Spleen (tissue), 11 donors: ENCODE measurements around the gene RASL11B. TPM values are rescaled to one million over a fixed set of nuclear protein-coding genes. Genes with fewer than 3 reads are reported as not detected.

ENCODE experiments used
- DNase-seq: peaks from one replicate; pipeline ENCODE4 v3.0.0-alpha.2; 2020
- H3K27ac ChIP-seq, 8 donors: fragments of 200-600 bp; sonication (generic) in 7 of 8; 1 replicate in 4 of 8; 2 replicates in 4 of 8; pipeline versions ENCODE4 v1.5.0 to v1.8.0; 2016 to 2021; ENCODE audit warnings: inconsistent platforms in 4 of 8, mild to moderate bottlenecking in 4 of 8, moderate library complexity in 1 of 8
- H3K27me3 ChIP-seq, 7 donors: fragments of 200-600 bp; sonication (generic) in 6 of 7; replicated peaks in 1 of 7; 1 replicate in 4 of 7; 2 replicates in 3 of 7; pipeline versions ENCODE4 v1.5.0 to v1.8.0; 2016 to 2021; ENCODE audit warnings: inconsistent platforms in 3 of 7, mild to moderate bottlenecking in 1 of 7
- H3K36me3 ChIP-seq, 6 donors: fragments of 200-600 bp; sonication (generic) in 5 of 6; 1 replicate in 4 of 6; 2 replicates in 2 of 6; pipeline versions ENCODE4 v1.5.0 to v1.8.0; 2016 to 2021; ENCODE audit warnings: inconsistent platforms in 2 of 6
- H3K4me1 ChIP-seq, 6 donors: fragments of 200-600 bp; sonication (generic) in 5 of 6; 1 replicate in 3 of 6; 2 replicates in 3 of 6; pipeline versions ENCODE4 v1.5.0 to v1.8.0; 2016 to 2021; ENCODE audit warnings: inconsistent platforms in 3 of 6
- H3K4me3 ChIP-seq, 8 donors: fragments of 200-600 bp; sonication (generic) in 7 of 8; 1 replicate in 4 of 8; 2 replicates in 4 of 8; pipeline versions ENCODE4 v1.5.0 to v1.8.0; 2016 to 2021; ENCODE audit warnings: inconsistent platforms in 4 of 8, mild to moderate bottlenecking in 4 of 8, moderate library complexity in 2 of 8
- H3K9me3 ChIP-seq, 8 donors: fragments of 200-600 bp; sonication (generic) in 7 of 8; 1 replicate in 4 of 8; 2 replicates in 4 of 8; pipeline versions ENCODE4 v1.5.0 to v1.8.0; 2016 to 2021; ENCODE audit warnings: inconsistent platforms in 4 of 8
- CTCF ChIP-seq, 11 experiments: fragments of 200-600 bp in 7 of 11; fragments of 450-650 bp in 4 of 11; sonication (generic) in 4 of 11; IDR thresholded peaks in 8 of 11; conservative IDR thresholded peaks in 3 of 11; 1 replicate in 7 of 11; 2 replicates in 4 of 11; pipeline versions ENCODE4 v1.4.0 to v1.8.0; 2016 to 2021; ENCODE audit warnings: antibody characterized with exemption in 11 of 11, inconsistent platforms in 4 of 11, mild to moderate bottlenecking in 1 of 11
- POLR2A ChIP-seq, 3 donors: fragments of 450-650 bp; IDR thresholded peaks; one replicate each; pipeline ENCODE4 v1.5.1; 2017; ENCODE audit warnings: antibody characterized with exemption in 3 of 3, mild to moderate bottlenecking in 1 of 3
- POLR2AphosphoS5 ChIP-seq, 3 donors: sonication (generic); formaldehyde crosslinking; IDR thresholded peaks; one replicate each; pipeline ENCODE4 v1.5.1; 2017; ENCODE audit warnings: antibody characterized with exemption in 3 of 3
- WGBS, 5 donors: extraction: QIAGEN DNeasy Blood & Tissue Kit in 3 of 5; methylation state at CpG; one replicate each; pipeline versions ENCODE4 v1.1.5 to v1.1.7; 2013 to 2018; 5-methylcytosine and 5-hydroxymethylcytosine counted together
- intact Hi-C: fragments of 100-400 bp; cut with DNase I; formaldehyde crosslinking; loops from one replicate; pipeline ENCODE4 v1.15.0; 2023; ENCODE audit warnings: low total_unique reads
- polyA plus RNA-seq, 3 donors: library from polyadenylated mRNA; stranded (reverse); fragments of 200-250 nt; gene quantifications; one replicate each; pipeline ENCODE4 v1.2.1, GENCODE V29; 2013
- total RNA-seq, 7 donors: library from RNA; depleted of rRNA in 3 of 7; stranded (reverse); fragments of >200 nt in 3 of 7; fragmentation: NEBNext Ultra II Directional in 4 of 7; extraction: Animal tissue kit (Norgen Biotek cat#: 25700) in 4 of 7; gene quantifications; one replicate each; pipeline versions ENCODE4 v1.1.0 to v1.2.1, GENCODE V29; 2016 to 2021
- donor health status: healthy with polysubstance abuse.
- donor health status: DM: no; HTN: no; CAD: no; lungs with moderate emphysema.
- donor health status: DM: no; HTN: no; CAD: no.
- donor health status: Bipolar disorder and iron deficiency.
- donor health status: healthy.
- donor health status: DM: no; HTN: no; CAD: no.
- donor health status: DM: yes; HTN: yes; CAD: no.

Gene RASL11B
- total and polyA plus RNA-seq, 10 donors = 4.4 to 55.6 (median 18.9) TPM

GRCh38 chr4:52843958-52844357 lies 18.2 kb upstream of the RASL11B start:
- Histone ChIP-seq H3K36me3 (no peaks in the 10 kb centered on the region), H3K27me3 (no peaks in the 10 kb centered on the region), H3K4me3 (no peak overlapping the region), H3K27ac (peak overlapping the region in 3 of 8 donors; percentile 19 to 58 (median 53)), H3K4me1 (peaks cover 0 to 15% (median 3%) of the 10 kb centered on the region in 6 donors), H3K9me3 (no peaks in the 10 kb centered on the region)
- TF ChIP-seq CTCF (IDR thresholded peaks at IDR 0.05 in 8 of 11, conservative IDR thresholded peaks at IDR 0.05 in 3 of 11) (no peak), POLR2AphosphoS5 (IDR thresholded peaks at IDR 0.05) (peak in 2 of 3 donors; percentile 19 to 30)
- WGBS, 5 donors = 19 to 31% (median 28%) methylated on average over 3 of the region's 3 CpGs
- intact Hi-C loops = no loop called here
- DNase-seq = no peak

GRCh38 chr4:52844596-52844995 lies 17.5 kb upstream of the RASL11B start:
- Histone ChIP-seq H3K4me1 (peaks cover 0 to 15% (median 3%) of the 10 kb centered on the region in 6 donors), H3K9me3 (no peaks in the 10 kb centered on the region), H3K4me3 (no peak overlapping the region), H3K36me3 (no peaks in the 10 kb centered on the region), H3K27me3 (no peaks in the 10 kb centered on the region), H3K27ac (peak overlapping the region in 1 of 8 donors; percentile 19)
- intact Hi-C loops = no loop called here
- 91 to 98% (median 94%) methylated on average over 2 of the region's 2 CpGs for WGBS, 5 donors
- DNase-seq = no peak
- TF ChIP-seq POLR2AphosphoS5 (IDR thresholded peaks at IDR 0.05) = no peak
- no peak for TF ChIP-seq POLR2A (IDR thresholded peaks at IDR 0.05)
- no peak for TF ChIP-seq CTCF (IDR thresholded peaks at IDR 0.05 in 8 of 11, conservative IDR thresholded peaks at IDR 0.05 in 3 of 11)

- Histone ChIP-seq H3K27me3 (no peaks in the 10 kb centered on the region), H3K9me3 (no peaks in the 10 kb centered on the region), H3K4me1 (peaks cover 0 to 15% (median 3%) of the 10 kb centered on the region in 6 donors), H3K4me3 (no peak overlapping the region), H3K27ac (no peak overlapping the region), H3K36me3 (no peaks in the 10 kb centered on the region)
- intact Hi-C loops = no loop called here
- 73 to 95% (median 86%) methylated on average over 2 of the region's 2 CpGs for WGBS, 5 donors
- no peak for DNase-seq
- TF ChIP-seq CTCF (IDR thresholded peaks at IDR 0.05 in 8 of 11, conservative IDR thresholded peaks at IDR 0.05 in 3 of 11) (no peak), POLR2A (IDR thresholded peaks at IDR 0.05) (no peak), POLR2AphosphoS5 (IDR thresholded peaks at IDR 0.05) (no peak)
These were observed 15.6 kb upstream of the RASL11B start for GRCh38 chr4:52846502-52846901.

- DNase-seq = no peak
- no peaks in the 10 kb centered on the region for H3K27me3 ChIP-seq
- H3K4me3 ChIP-seq = no peak overlapping the region
- H3K27ac ChIP-seq = no peak overlapping the region
- H3K9me3 ChIP-seq = no peaks in the 10 kb centered on the region
- intact Hi-C loops = no loop called here
- H3K36me3 ChIP-seq = no peaks in the 10 kb centered on the region
- WGBS, 5 donors = 81 to 91% (median 88%) methylated on average over 6 of the region's 6 CpGs
- no peak for TF ChIP-seq POLR2AphosphoS5 (IDR thresholded peaks at IDR 0.05)
- no peak for TF ChIP-seq POLR2A (IDR thresholded peaks at IDR 0.05)
- H3K4me1 ChIP-seq = peaks cover 0 to 11% (median 3%) of the 10 kb centered on the region in 6 donors
These were observed 13.9 kb upstream of the RASL11B start for GRCh38 chr4:52848254-52848653.
